ENCODE data around the gene TRAPPC11. TPM values are rescaled to one million over a fixed set of nuclear protein-coding genes. Genes with fewer than 3 reads are reported as not detected.

Gene TRAPPC11
- total RNA-seq: 30.5 and 33.7 TPM in 2 replicates

GRCh38 chr4:183659029-183659871 lies at the start of gene TRAPPC11, which contains the start of gene RWDD4:
TSS of gene TRAPPC11 (plus strand) at chr4:183659293. CDS start at chr4:183663868, 4,575 bp downstream.
TSS of gene RWDD4 (minus strand) at chr4:183659185. CDS start at chr4:183658952, 233 bp downstream.

Other genes starting within 250 kb of the TRAPPC11 start
- 9.8 and 13.5 TPM in 2 replicates for gene CDKN2AIP, start 214.7 kb upstream of the TRAPPC11 start, total RNA-seq
- gene ING2, start 154.2 kb upstream of the TRAPPC11 start, total RNA-seq: 3.5 and 8.2 TPM in 2 replicates
- gene RWDD4, start 108 bp upstream of the TRAPPC11 start, total RNA-seq: 20.2 and 23.7 TPM in 2 replicates
- gene STOX2, start 246.0 kb downstream of the TRAPPC11 start, total RNA-seq: 0.29 TPM in 1 of 2 replicates, not detected in the other

Data from myometrial cell (primary cell).